Right ventricle myocardium superior (tissue), 1 donor: ENCODE measurements around the gene KCNT2. TPM values are rescaled to one million over a fixed set of nuclear protein-coding genes. Genes with fewer than 3 reads are reported as not detected.
A peak's percentile ranks its signal among the peaks of the same experiment; 100 is the strongest.
"Not testable (repeated sequence)": the region's sequence is repeated elsewhere in the genome, so short reads cannot be mapped to it uniquely, and the experiment has no call there.

Experiments used
- ATAC-seq: fragments of 200-7000 bp; cut with Tn5 transposase; one replicate; pipeline ENCODE4 v1.9.1; 2020; ENCODE audit warnings: mild to moderate bottlenecking; ENCODE audit not compliant: poor library complexity
- DNase-seq: peaks from one replicate; pipeline ENCODE4 v3.0.0-alpha.2; 2020
- intact Hi-C: fragments of 100-400 bp; cut with DNase I; formaldehyde crosslinking; loops from one replicate; pipeline ENCODE4 v1.11.2; 2022
- total RNA-seq: library from RNA; stranded (reverse); fragmentation: NEBNext Ultra II Directional; extraction: Animal tissue kit (Norgen Biotek cat#: 25700); gene quantifications from one replicate; pipeline ENCODE4 v1.2.1, GENCODE V29; 2021
- donor health status: DM: no; HTN: yes; CAD: no; lungs with severe emphysema.

KCNT2 gene
- total RNA-seq, 1 donor from 2014 or later: 1.0 TPM

- intact Hi-C loops: loop anchor here (10.0 kb wide), 1 partner anchor 143 kb away; no protein-coding TSS in a partner anchor
- no peak for DNase-seq
- ATAC-seq: no peak
Observed at GRCh38 chr1:196308176-196308575, 300.1 kb downstream of the KCNT2 start.

- DNase-seq (no peak), ATAC-seq (no peak)
- intact Hi-C loops: loop anchor here (10.0 kb wide), 1 partner anchor 142 kb away; no protein-coding TSS in a partner anchor
Observed at GRCh38 chr1:196306421-196306820, 301.8 kb downstream of the KCNT2 start.

GRCh38 chr1:196305216-196305615 is 303.0 kb downstream of the KCNT2 start:
- ATAC-seq (no peak), DNase-seq (no peak)
- intact Hi-C loops: loop anchor here (10.0 kb wide), 1 partner anchor 140 kb away; no protein-coding TSS in a partner anchor

GRCh38 chr1:196302981-196303380 is 305.3 kb downstream of the KCNT2 start:
- intact Hi-C loops: loop anchor here (10.0 kb wide), 1 partner anchor 138 kb away; no protein-coding TSS in a partner anchor
- ATAC-seq: no peak

GRCh38 chr1:196302420-196302819 is 305.8 kb downstream of the KCNT2 start:
- intact Hi-C loops: loop anchor here (10.0 kb wide), 1 partner anchor 138 kb away; no protein-coding TSS in a partner anchor
- no peak for ATAC-seq
- no peak for DNase-seq

More at GRCh38 chr1:196302981-196303380, 305.3 kb downstream of the KCNT2 start:
- no peak for DNase-seq

GRCh38 chr1:196295766-196296165 is 312.5 kb downstream of the KCNT2 start:
- intact Hi-C loops: no loop called here
- ATAC-seq (no peak), DNase-seq (no peak)

- DNase-seq: no peak
- intact Hi-C loops: no loop called here
- ATAC-seq: no peak
Observed at GRCh38 chr1:196278816-196279215, 329.4 kb downstream of the KCNT2 start.

GRCh38 chr1:196277860-196278259 is 330.4 kb downstream of the KCNT2 start:
- intact Hi-C loops: no loop called here
- no peak for ATAC-seq
- no peak for DNase-seq

- DNase-seq (no peak), ATAC-seq (no peak)
- intact Hi-C loops: no loop called here
Observed at GRCh38 chr1:196271212-196271947, 336.9 kb downstream of the KCNT2 start.

GRCh38 chr1:196263086-196263485 is 345.2 kb downstream of the KCNT2 start:
- DNase-seq, ATAC-seq, intact Hi-C loops: not testable (repeated sequence)

- no peak for DNase-seq
- no peak for ATAC-seq
- intact Hi-C loops: no loop called here
Observed at GRCh38 chr1:196260270-196260669, 348.0 kb downstream of the KCNT2 start.

GRCh38 chr1:196259316-196259715 is 348.9 kb downstream of the KCNT2 start:
- no peak for DNase-seq
- intact Hi-C loops: no loop called here
- ATAC-seq: no peak

GRCh38 chr1:196255762-196256161 is 352.5 kb downstream of the KCNT2 start:
- ATAC-seq (no peak), DNase-seq (no peak)
- intact Hi-C loops: no loop called here

GRCh38 chr1:196229546-196229945 is 378.7 kb downstream of the KCNT2 start:
- ATAC-seq: no peak
- DNase-seq: no peak
- intact Hi-C loops: no loop called here

- intact Hi-C loops: no loop called here
- DNase-seq (no peak), ATAC-seq (no peak)
Observed at GRCh38 chr1:196214866-196215265, 393.4 kb downstream of the KCNT2 start.

GRCh38 chr1:196209983-196210382 is 398.3 kb downstream of the KCNT2 start:
- ATAC-seq (peak; percentile 57), DNase-seq (no peak)
- intact Hi-C loops: no loop called here

- ATAC-seq: no peak
- intact Hi-C loops: no loop called here
- no peak for DNase-seq
Observed at GRCh38 chr1:196209265-196209664, 399.0 kb downstream of the KCNT2 start.

GRCh38 chr1:196207612-196208217 is 400.5 kb downstream of the KCNT2 start:
- ATAC-seq (no peak), DNase-seq (no peak)
- intact Hi-C loops: no loop called here

GRCh38 chr1:196205882-196206281 is 402.4 kb downstream of the KCNT2 start:
- intact Hi-C loops: no loop called here
- no peak for ATAC-seq

GRCh38 chr1:196196486-196196885 is 411.8 kb downstream of the KCNT2 start:
- DNase-seq (no peak), ATAC-seq (no peak)
- intact Hi-C loops: no loop called here

More at GRCh38 chr1:196205882-196206281, 402.4 kb downstream of the KCNT2 start:
- DNase-seq: no peak
